H9 (cell line): ENCODE measurements around the gene LRRC8E. TPM values are rescaled to one million over a fixed set of nuclear protein-coding genes. Genes with fewer than 3 reads are reported as not detected.
A peak's percentile ranks its signal among the peaks of the same experiment; 100 is the strongest.
"Not testable (repeated sequence)": the region's sequence is repeated elsewhere in the genome, so short reads cannot be mapped to it uniquely, and the experiment has no call there.

Experiments
- DNase-seq: peaks from one replicate; pipeline ENCODE4 v3.0.0-alpha.2; 2017
- H2AFZ ChIP-seq: one replicate; pipeline ENCODE4 v1.6.1; 2013; ENCODE audit warnings: mild to moderate bottlenecking, low read length, control low read depth, moderate library complexity
- H2AK5ac ChIP-seq: 2 replicates; pipeline ENCODE4 v1.6.1; 2013; ENCODE audit warnings: low read length, control low read depth, mixed read lengths; ENCODE audit not compliant: insufficient read length
- H2BK120ac ChIP-seq: one replicate; pipeline ENCODE4 v1.6.1; 2013; ENCODE audit warnings: low read depth, mild to moderate bottlenecking, low read length, control low read depth, inconsistent platforms; ENCODE audit not compliant: poor library complexity, severe bottlenecking
- H2BK12ac ChIP-seq: 2 replicates; pipeline ENCODE4 v1.6.1; 2013; ENCODE audit warnings: low read length, control low read depth, mixed read lengths, low read depth; ENCODE audit not compliant: insufficient read length
- H2BK15ac ChIP-seq: 2 replicates; pipeline ENCODE4 v1.6.1; 2013; ENCODE audit warnings: low read depth, low read length, control low read depth
- H2BK20ac ChIP-seq: one replicate; pipeline ENCODE4 v1.6.1; 2013; ENCODE audit warnings: low read depth, mild to moderate bottlenecking, low read length, control low read depth, inconsistent platforms; ENCODE audit not compliant: poor library complexity, severe bottlenecking
- H2BK5ac ChIP-seq: 2 replicates; pipeline ENCODE4 v1.6.1; 2013; ENCODE audit warnings: low read length, control low read depth, mixed read lengths; ENCODE audit not compliant: insufficient read length
- H3K14ac ChIP-seq: 2 replicates; pipeline ENCODE4 v1.6.1; 2013; ENCODE audit warnings: low read length, control low read depth; ENCODE audit not compliant: insufficient read depth
- H3K18ac ChIP-seq: 2 replicates; pipeline ENCODE4 v1.6.1; 2013; ENCODE audit warnings: low read depth, mild to moderate bottlenecking, mixed read lengths, low read length, control low read depth; ENCODE audit not compliant: insufficient read length
- H3K23ac ChIP-seq: 2 replicates; pipeline ENCODE4 v1.6.1; 2013; ENCODE audit warnings: low read length, control low read depth, mixed read lengths, low read depth; ENCODE audit not compliant: insufficient read length
- H3K23me2 ChIP-seq: 2 replicates; pipeline ENCODE4 v1.6.1; 2013; ENCODE audit warnings: low read depth, mild to moderate bottlenecking, mixed read lengths, low read length, control low read depth; ENCODE audit not compliant: insufficient read length, poor library complexity, severe bottlenecking
- H3K27ac ChIP-seq: 2 replicates; pipeline ENCODE4 v1.5.1; 2013; ENCODE audit warnings: low read length, control low read depth, mixed read lengths, low read depth; ENCODE audit not compliant: insufficient read length
- H3K27me3 ChIP-seq: 2 replicates; pipeline ENCODE4 v1.6.1; 2013; ENCODE audit warnings: low read length, control low read depth, inconsistent platforms; ENCODE audit not compliant: insufficient read depth
- H3K4ac ChIP-seq: 2 replicates; pipeline ENCODE4 v1.6.1; 2013; ENCODE audit warnings: low read depth, mild to moderate bottlenecking, control low read depth, inconsistent platforms, low read length, moderate library complexity
- H3K4me1 ChIP-seq: 2 replicates; pipeline ENCODE4 v1.6.1; 2013; ENCODE audit warnings: low read length, control low read depth, inconsistent platforms; ENCODE audit not compliant: insufficient read depth
- H3K4me2 ChIP-seq: 2 replicates; pipeline ENCODE4 v1.6.1; 2013; ENCODE audit warnings: low read length, control low read depth, mixed read lengths; ENCODE audit not compliant: insufficient read length, insufficient read depth
- H3K56ac ChIP-seq: 2 replicates; pipeline ENCODE4 v1.6.1; 2013; ENCODE audit warnings: low read depth, mild to moderate bottlenecking, mixed read lengths, low read length, control low read depth; ENCODE audit not compliant: insufficient read length
- H3K79me1 ChIP-seq: 2 replicates; pipeline ENCODE4 v1.6.1; 2013; ENCODE audit warnings: low read depth, mild to moderate bottlenecking, moderate library complexity, low read length, control low read depth, inconsistent platforms; ENCODE audit not compliant: insufficient read depth, poor library complexity, severe bottlenecking
- H3K79me2 ChIP-seq: 2 replicates; pipeline ENCODE4 v1.6.1; 2013; ENCODE audit warnings: low read length, control low read depth, inconsistent platforms; ENCODE audit not compliant: insufficient read depth
- H3K9ac ChIP-seq: 2 replicates; pipeline ENCODE4 v1.6.1; 2013; ENCODE audit warnings: low read length, control low read depth, mixed read lengths; ENCODE audit not compliant: insufficient read length; ENCODE audit errors: extremely low read depth
- H3K9me3 ChIP-seq: one replicate; pipeline ENCODE4 v1.6.1; 2013; ENCODE audit warnings: low read depth, low read length, inconsistent platforms; ENCODE audit not compliant: control insufficient read depth
- H3T11ph ChIP-seq: one replicate; pipeline ENCODE4 v1.6.1; 2013; ENCODE audit warnings: mild to moderate bottlenecking, low read length, control low read depth, inconsistent platforms
- H4K20me1 ChIP-seq: one replicate; pipeline ENCODE4 v1.6.1; 2013; ENCODE audit not compliant: control insufficient read depth, insufficient read length, insufficient read depth
- H4K5ac ChIP-seq: 2 replicates; pipeline ENCODE4 v1.6.1; 2013; ENCODE audit warnings: low read depth, mild to moderate bottlenecking, mixed read lengths, low read length, control low read depth; ENCODE audit not compliant: insufficient read length
- H4K8ac ChIP-seq: replicated peaks from 2 replicates; pipeline ENCODE4 v1.6.1; 2013; ENCODE audit warnings: low read length, control low read depth, mixed read lengths, low read depth; ENCODE audit not compliant: insufficient read length
- H4K91ac ChIP-seq: 2 replicates; pipeline ENCODE4 v1.6.1; 2013; ENCODE audit warnings: low read depth, mild to moderate bottlenecking, moderate library complexity, mixed read lengths, low read length, control low read depth; ENCODE audit not compliant: insufficient read length
- H3K27ac Mint-ChIP-seq, 3 experiments: 2 replicates in 2 of 3; 3 replicates in 1 of 3; pipeline ENCODE4 v1.8.0; 2020 to 2021; ENCODE audit warnings: mixed read lengths in 3 of 3, mild to moderate bottlenecking in 1 of 3, moderate library complexity in 1 of 3
- H3K27me3 Mint-ChIP-seq: 2 replicates; pipeline ENCODE4 v1.8.0; 2021; ENCODE audit warnings: low read depth, mild to moderate bottlenecking, moderate library complexity, mixed read lengths
- H3K36me3 Mint-ChIP-seq, 3 experiments: 2 replicates in 2 of 3; 3 replicates in 1 of 3; pipeline ENCODE4 v1.8.0; 2020 to 2021; ENCODE audit warnings: low read depth in 3 of 3, mixed read lengths in 3 of 3; ENCODE audit not compliant: insufficient read depth in 1 of 3
- H3K4me1 Mint-ChIP-seq, 2 experiments: 2 replicates each; pipeline ENCODE4 v1.8.0; 2020; ENCODE audit warnings: mixed read lengths in 2 of 2
- H3K4me3 Mint-ChIP-seq, 2 experiments: 2 replicates in 1 of 2; 3 replicates in 1 of 2; pipeline ENCODE4 v1.8.0; 2020 to 2021; ENCODE audit warnings: mild to moderate bottlenecking in 2 of 2, mixed read lengths in 2 of 2, moderate library complexity in 1 of 2
- H3K9me3 Mint-ChIP-seq, 2 experiments: 2 replicates in 1 of 2; 3 replicates in 1 of 2; pipeline ENCODE4 v1.8.0; 2020; ENCODE audit warnings: mild to moderate bottlenecking in 2 of 2, mixed read lengths in 2 of 2, moderate library complexity in 1 of 2
- WGBS: extraction: QIAGEN DNeasy Blood & Tissue Kit; methylation state at CpG from one replicate; pipeline ENCODE4 v1.1.7; 2013; ENCODE audit warnings: missing lambda C conversion rate, low lambda C conversion rate, mixed read lengths; ENCODE audit not compliant: insufficient read length; ENCODE audit errors: extremely low coverage; 5-methylcytosine and 5-hydroxymethylcytosine counted together
- total RNA-seq: library from RNA; stranded (reverse); gene quantifications from 2 replicates; pipeline ENCODE4 v1.2.1, GENCODE V29; 2021
- TF ChIP-seq, protein P1 (sequence below): fragments of 200-600 bp; sonication (generic); conservative IDR thresholded peaks from 3 replicates; pipeline ENCODE4 v1.8.0; 2021; ENCODE audit warnings: antibody characterized with exemption, mild to moderate bottlenecking

The LRRC8E gene
- total RNA-seq, 1 experiment from 2014 or later: 4.8 TPM

DNA sequence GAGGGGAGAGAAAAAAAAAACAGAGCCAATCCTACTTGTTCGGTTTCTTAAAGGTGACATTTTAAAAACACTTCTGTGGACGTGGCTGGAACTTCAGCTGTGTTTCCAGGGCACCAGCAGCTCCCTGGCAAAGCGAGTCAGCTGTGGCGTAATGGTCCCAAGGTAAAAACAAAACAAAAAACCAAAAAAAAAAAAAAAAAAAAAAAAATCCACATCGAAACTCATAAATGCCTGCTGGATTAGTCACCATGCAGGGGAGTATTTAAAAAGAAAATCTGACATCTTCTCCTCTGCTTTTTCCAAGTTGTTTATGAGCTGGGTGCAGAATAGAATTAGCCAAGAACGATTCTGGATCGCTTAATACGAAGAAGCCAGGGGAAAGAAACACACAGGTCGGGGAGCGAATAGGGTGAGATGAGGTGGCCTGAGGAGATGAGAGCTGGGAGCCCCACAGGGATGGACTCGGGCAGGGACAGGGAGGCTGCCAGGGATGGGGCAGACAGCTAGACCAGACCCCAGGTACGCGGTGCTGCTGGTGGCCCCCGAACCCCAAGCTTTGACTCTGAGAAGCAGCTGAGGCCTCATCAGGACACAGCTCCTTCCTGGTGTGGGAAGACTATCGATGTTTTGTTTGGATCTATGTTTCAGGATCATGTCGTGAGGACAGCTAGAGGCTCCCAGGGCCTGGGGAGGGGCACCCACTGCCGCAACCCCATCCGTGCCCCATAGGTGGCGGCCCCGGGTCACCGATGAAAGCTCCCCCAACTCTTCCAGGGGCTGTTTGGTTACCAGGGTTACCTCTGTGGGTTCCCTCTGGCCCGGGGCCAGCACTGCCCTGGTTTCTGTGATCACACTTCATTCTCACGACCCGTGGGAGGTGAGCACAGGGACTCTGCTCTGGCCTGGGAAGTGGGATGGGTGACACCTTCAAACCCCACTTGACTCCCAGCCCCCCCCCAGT, 40.7 kb downstream of the LRRC8E start:
- TF ChIP-seq, protein P1, sequence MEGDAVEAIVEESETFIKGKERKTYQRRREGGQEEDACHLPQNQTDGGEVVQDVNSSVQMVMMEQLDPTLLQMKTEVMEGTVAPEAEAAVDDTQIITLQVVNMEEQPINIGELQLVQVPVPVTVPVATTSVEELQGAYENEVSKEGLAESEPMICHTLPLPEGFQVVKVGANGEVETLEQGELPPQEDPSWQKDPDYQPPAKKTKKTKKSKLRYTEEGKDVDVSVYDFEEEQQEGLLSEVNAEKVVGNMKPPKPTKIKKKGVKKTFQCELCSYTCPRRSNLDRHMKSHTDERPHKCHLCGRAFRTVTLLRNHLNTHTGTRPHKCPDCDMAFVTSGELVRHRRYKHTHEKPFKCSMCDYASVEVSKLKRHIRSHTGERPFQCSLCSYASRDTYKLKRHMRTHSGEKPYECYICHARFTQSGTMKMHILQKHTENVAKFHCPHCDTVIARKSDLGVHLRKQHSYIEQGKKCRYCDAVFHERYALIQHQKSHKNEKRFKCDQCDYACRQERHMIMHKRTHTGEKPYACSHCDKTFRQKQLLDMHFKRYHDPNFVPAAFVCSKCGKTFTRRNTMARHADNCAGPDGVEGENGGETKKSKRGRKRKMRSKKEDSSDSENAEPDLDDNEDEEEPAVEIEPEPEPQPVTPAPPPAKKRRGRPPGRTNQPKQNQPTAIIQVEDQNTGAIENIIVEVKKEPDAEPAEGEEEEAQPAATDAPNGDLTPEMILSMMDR: peak; percentile 70

GRCh38 chr19:7930030-7930429, 41.7 kb downstream of the LRRC8E start:
- not testable (repeated sequence) for H3T11ph ChIP-seq, H3K56ac ChIP-seq, H3K23ac ChIP-seq, H3K4me1 ChIP-seq, H2BK15ac ChIP-seq, H3K9me3 Mint-ChIP-seq, H3K18ac ChIP-seq, H2AFZ ChIP-seq, H3K27ac ChIP-seq, DNase-seq, H4K20me1 ChIP-seq, H4K8ac ChIP-seq, H3K4me3 Mint-ChIP-seq, H3K9ac ChIP-seq, H2BK12ac ChIP-seq, H3K27me3 ChIP-seq, H3K23me2 ChIP-seq, H3K9me3 ChIP-seq, H2AK5ac ChIP-seq, H2BK5ac ChIP-seq, H4K91ac ChIP-seq, H3K79me1 ChIP-seq, H2BK20ac ChIP-seq, H3K27me3 Mint-ChIP-seq, H3K27ac Mint-ChIP-seq, H3K4ac ChIP-seq, H3K79me2 ChIP-seq, H4K5ac ChIP-seq, H3K4me1 Mint-ChIP-seq, H2BK120ac ChIP-seq, H3K4me2 ChIP-seq, H3K14ac ChIP-seq
- no CpG with 5 or more reads among the region's 11 CpGs for WGBS
- peaks cover 13 to 58% (median 38%) of the 10 kb centered on the region in 3 experiments; a peak in 6 of 7 replicates for H3K36me3 Mint-ChIP-seq

More for the DNA sequence above, 40.7 kb downstream of the LRRC8E start:
- Histone ChIP-seq H3K14ac (no peak overlapping the region), H2BK12ac (no peak overlapping the region), H4K8ac (no peak overlapping the region), H4K20me1 (no peaks in the 10 kb centered on the region), H3K27ac (no peak overlapping the region), H3K9me3 (no peaks in the 10 kb centered on the region), H3T11ph (no peak overlapping the region), H3K4me1 (0 out of 2 replicates have a peak, but pooled peaks cover 4% of the 10 kb centered on the region), H3K9ac (no peak overlapping the region), H3K79me2 (no peaks in the 10 kb centered on the region), H4K91ac (no peak overlapping the region), H3K4ac (no peak overlapping the region), H3K27me3 (no peaks in the 10 kb centered on the region), H2AFZ (no peak overlapping the region), H4K5ac (no peak overlapping the region), H2BK15ac (no peak overlapping the region), H3K23ac (no peak overlapping the region), H3K4me2 (no peak overlapping the region), H2BK20ac (no peak overlapping the region), H3K56ac (no peak overlapping the region), H3K79me1 (no peaks in the 10 kb centered on the region), H3K23me2 (no peaks in the 10 kb centered on the region), H2BK120ac (no peak overlapping the region), H2BK5ac (no peak overlapping the region), H3K18ac (no peak overlapping the region), H2AK5ac (no peak overlapping the region)
- Mint-ChIP-seq H3K4me3 (no peak overlapping the region; a peak in 1 of 5 replicates), H3K36me3 (peaks cover 9 to 54% (median 32%) of the 10 kb centered on the region in 3 experiments; a peak in 6 of 7 replicates), H3K4me1 (peaks cover 6 to 11% of the 10 kb centered on the region in 2 experiments), H3K27me3 (no peaks in the 10 kb centered on the region), H3K27ac (peak overlapping the region in 2 of 3 experiments; percentile 78 to 88; a peak in 4 of 7 replicates), H3K9me3 (no peaks in the 10 kb centered on the region)
- peak; percentile 79 for DNase-seq
- no CpG with 5 or more reads among the region's 24 CpGs for whole genome bisulfite sequencing
